ENCODE data around the gene SIGLEC8.
"Not testable (repeated sequence)": the region's sequence is repeated elsewhere in the genome, so short reads cannot be mapped to it uniquely, and the experiment has no call there.

Gene SIGLEC8

DNA sequence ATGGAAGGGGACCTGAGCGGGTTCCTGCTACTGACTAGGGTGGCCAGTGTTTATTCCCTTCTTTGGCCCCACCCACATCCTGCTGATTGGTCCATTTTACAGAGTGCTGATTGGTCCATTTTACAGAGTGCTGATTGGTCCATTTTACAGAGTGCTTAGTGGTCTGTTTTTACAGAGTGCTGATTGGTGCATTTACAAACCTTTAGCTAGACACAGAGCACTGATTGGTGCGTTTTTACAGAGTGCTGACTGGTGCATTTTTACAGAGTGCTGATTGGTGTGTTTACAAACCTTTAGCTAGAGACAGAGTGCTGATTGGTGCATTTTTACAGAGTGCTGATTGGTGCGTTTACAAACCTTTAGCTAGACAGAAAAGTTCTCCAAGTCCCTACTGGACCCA is 10.7 kb downstream of the SIGLEC8 start:
- H2AFZ ChIP-seq (ENCODE audit: low read length); H3K14ac ChIP-seq (ENCODE audit: low read length); H3K9me3 ChIP-seq (replicated peaks in 1 of 2; ENCODE audit: control insufficient read depth in 2 of 2, insufficient read depth in 1 of 2, low read depth in 1 of 2, low read length in 2 of 2); H3K79me1 ChIP-seq (ENCODE audit: low read depth, low read length); H2BK5ac ChIP-seq (ENCODE audit: low read length); H3K18ac ChIP-seq (ENCODE audit: low read length); H3K9ac ChIP-seq (ENCODE audit: low read depth, low read length, poor library complexity); H3K4me2 ChIP-seq (ENCODE audit: insufficient read depth, low read length, poor library complexity, severe bottlenecking); H2BK15ac ChIP-seq (ENCODE audit: low read length); H4K8ac ChIP-seq (ENCODE audit: low read depth, low read length); H3K23ac ChIP-seq (ENCODE audit: low read depth, low read length, poor library complexity); H2BK12ac ChIP-seq (ENCODE audit: low read length); H2AK5ac ChIP-seq (ENCODE audit: low read depth, low read length); H3K4me3 ChIP-seq (ENCODE audit: low read length in 2 of 2); H3K4ac ChIP-seq (ENCODE audit: low read length); H2BK120ac ChIP-seq (ENCODE audit: low read depth, low read length); H3K36me3 ChIP-seq (replicated peaks in 1 of 2; ENCODE audit: control insufficient read depth in 2 of 2, insufficient read depth in 2 of 2, low read length in 2 of 2); H3K27me3 ChIP-seq (ENCODE audit: control insufficient read depth in 3 of 3, insufficient read depth in 3 of 3, low read depth in 1 of 3, low read length in 3 of 3); DNase-seq (ENCODE audit: low spot score); H4K91ac ChIP-seq (ENCODE audit: low read depth, low read length, poor library complexity); H3K27ac ChIP-seq (replicated peaks; ENCODE audit: low read length); H3K4me1 ChIP-seq (ENCODE audit: control insufficient read depth in 2 of 2, insufficient read depth in 1 of 2, low read depth in 1 of 2, low read length in 2 of 2): not testable (repeated sequence)
- WGBS, 2 donors (ENCODE audit: extremely low coverage in 2 of 2, insufficient read length in 2 of 2, insufficient replicate concordance in 1 of 2) = no CpG with 5 or more reads among the region's 3 CpGs

DNA sequence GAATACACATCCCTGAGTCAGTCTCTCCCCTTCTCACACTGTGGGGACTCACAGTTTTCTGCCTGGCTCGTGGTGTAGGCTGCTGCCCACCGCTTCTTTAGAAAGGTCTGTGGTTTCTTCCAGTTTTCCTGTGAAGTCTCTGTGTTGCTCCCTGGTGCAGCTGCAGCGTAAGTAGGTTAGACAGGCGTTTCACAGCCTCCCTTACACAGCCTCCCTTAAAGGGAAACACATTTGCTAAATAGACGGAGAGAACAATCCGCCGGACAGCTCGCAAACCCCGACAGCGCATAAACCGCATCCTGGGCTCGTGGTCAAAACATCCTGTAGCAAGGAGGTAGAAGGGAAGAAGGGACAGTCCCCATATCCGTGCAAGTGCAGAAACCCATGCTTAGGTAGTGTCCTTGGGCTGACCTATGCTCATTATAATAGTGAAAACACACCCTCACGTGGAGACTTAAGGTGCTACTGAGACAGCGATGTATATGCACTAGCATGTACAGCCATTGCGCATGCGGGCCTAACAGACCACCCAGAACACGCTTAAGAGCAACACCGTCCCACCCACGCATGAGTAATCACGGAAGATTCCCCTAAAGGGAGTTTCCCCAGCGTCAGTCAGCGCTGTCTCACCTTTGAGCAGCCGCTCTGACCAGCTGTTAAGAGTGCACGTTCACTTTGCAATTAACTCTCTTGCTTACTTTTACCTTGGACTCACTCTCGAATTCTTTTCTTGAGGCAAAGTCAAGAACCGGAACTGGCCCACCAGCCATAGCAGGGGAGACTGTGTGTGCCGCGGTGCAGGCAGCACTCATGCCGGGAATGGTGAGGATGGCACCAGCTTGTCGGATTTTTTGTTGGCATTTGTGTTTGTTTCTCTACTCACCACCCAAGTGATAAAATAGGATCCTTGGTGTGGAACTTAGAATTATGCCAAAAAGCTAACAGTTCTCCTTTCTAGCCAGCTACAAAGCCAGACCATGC is 16.6 kb downstream of the SIGLEC8 start:
- Histone ChIP-seq H3K4me1 (ENCODE audit: control insufficient read depth in 2 of 2, insufficient read depth in 1 of 2, low read depth in 1 of 2, low read length in 2 of 2) (no peaks in the 10 kb centered on the region), H3K36me3 (replicated peaks in 1 of 2; ENCODE audit: control insufficient read depth in 2 of 2, insufficient read depth in 2 of 2, low read length in 2 of 2) (no peaks in the 10 kb centered on the region), H3K4ac (ENCODE audit: low read length) (no peak overlapping the region), H2BK12ac (ENCODE audit: low read length) (no peak overlapping the region), H3K79me1 (ENCODE audit: low read depth, low read length) (no peaks in the 10 kb centered on the region), H2AFZ (ENCODE audit: low read length) (no peak overlapping the region), H3K18ac (ENCODE audit: low read length) (no peak overlapping the region), H3K9me3 (replicated peaks in 1 of 2; ENCODE audit: control insufficient read depth in 2 of 2, insufficient read depth in 1 of 2, low read depth in 1 of 2, low read length in 2 of 2) (peaks cover 0 to 3% of the 10 kb centered on the region in 2 donors), H2BK5ac (ENCODE audit: low read length) (no peak overlapping the region), H2BK120ac (ENCODE audit: low read depth, low read length) (no peak overlapping the region), H3K4me2 (ENCODE audit: insufficient read depth, low read length, poor library complexity, severe bottlenecking) (no peak overlapping the region), H3K27ac (replicated peaks; ENCODE audit: low read length) (no peak overlapping the region), H3K9ac (ENCODE audit: low read depth, low read length, poor library complexity) (no peak overlapping the region), H3K14ac (ENCODE audit: low read length) (no peak overlapping the region), H3K23ac (ENCODE audit: low read depth, low read length, poor library complexity) (no peak overlapping the region), H2BK15ac (ENCODE audit: low read length) (no peak overlapping the region), H4K91ac (ENCODE audit: low read depth, low read length, poor library complexity) (no peak overlapping the region), H4K8ac (ENCODE audit: low read depth, low read length) (no peak overlapping the region), H2AK5ac (ENCODE audit: low read depth, low read length) (no peak overlapping the region), H3K27me3 (ENCODE audit: control insufficient read depth in 3 of 3, insufficient read depth in 3 of 3, low read depth in 1 of 3, low read length in 3 of 3) (peaks cover 0 to 24% (median 2%) of the 10 kb centered on the region in 3 experiments), H3K4me3 (ENCODE audit: low read length in 2 of 2) (no peak overlapping the region)
- WGBS, 2 donors (ENCODE audit: extremely low coverage in 2 of 2, insufficient read length in 2 of 2, insufficient replicate concordance in 1 of 2) = no CpG with 5 or more reads among the region's 31 CpGs
- no peak for DNase-seq (ENCODE audit: low spot score)

DNA sequence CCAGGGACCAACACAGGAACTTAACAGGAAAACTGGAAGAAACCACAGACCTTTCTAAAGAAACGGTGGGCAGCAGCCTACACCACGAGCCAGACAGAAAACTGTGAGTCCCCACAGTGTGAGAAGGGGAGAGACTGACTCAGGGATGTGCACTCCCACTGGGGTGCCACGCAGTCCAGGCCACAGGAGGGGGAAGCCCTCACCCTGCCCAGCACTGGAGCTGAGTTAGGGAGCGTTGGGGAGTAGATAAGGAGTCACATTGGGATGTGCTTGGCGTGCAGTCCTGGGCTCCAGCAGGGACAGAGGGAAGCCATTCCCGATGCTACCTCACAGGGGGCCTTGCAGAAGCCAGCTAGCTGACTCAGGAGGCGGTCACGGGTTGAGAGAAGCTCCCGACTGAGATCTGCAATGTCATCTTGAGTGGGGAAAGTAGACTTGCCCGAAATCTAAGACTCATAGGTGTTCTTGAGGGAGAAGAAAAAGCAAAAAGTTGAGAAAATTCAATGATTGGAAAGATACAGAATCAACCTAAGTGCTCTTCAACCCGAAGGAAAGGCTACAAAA is 17.3 kb downstream of the SIGLEC8 start:
- Histone ChIP-seq H2BK120ac (ENCODE audit: low read depth, low read length) (no peak overlapping the region), H4K8ac (ENCODE audit: low read depth, low read length) (no peak overlapping the region), H2BK12ac (ENCODE audit: low read length) (no peak overlapping the region), H3K27me3 (ENCODE audit: control insufficient read depth in 3 of 3, insufficient read depth in 3 of 3, low read depth in 1 of 3, low read length in 3 of 3) (peaks cover 0 to 27% (median 2%) of the 10 kb centered on the region in 3 experiments), H3K9me3 (replicated peaks in 1 of 2; ENCODE audit: control insufficient read depth in 2 of 2, insufficient read depth in 1 of 2, low read depth in 1 of 2, low read length in 2 of 2) (peaks cover 0 to 1% of the 10 kb centered on the region in 2 donors), H3K27ac (replicated peaks; ENCODE audit: low read length) (no peak overlapping the region), H2BK15ac (ENCODE audit: low read length) (no peak overlapping the region), H2AFZ (ENCODE audit: low read length) (no peak overlapping the region), H3K18ac (ENCODE audit: low read length) (no peak overlapping the region), H3K14ac (ENCODE audit: low read length) (no peak overlapping the region), H3K23ac (ENCODE audit: low read depth, low read length, poor library complexity) (peak overlapping the region; percentile 77), H3K4me1 (ENCODE audit: control insufficient read depth in 2 of 2, insufficient read depth in 1 of 2, low read depth in 1 of 2, low read length in 2 of 2) (no peaks in the 10 kb centered on the region), H3K79me1 (ENCODE audit: low read depth, low read length) (no peaks in the 10 kb centered on the region), H3K36me3 (replicated peaks in 1 of 2; ENCODE audit: control insufficient read depth in 2 of 2, insufficient read depth in 2 of 2, low read length in 2 of 2) (no peaks in the 10 kb centered on the region), H4K91ac (ENCODE audit: low read depth, low read length, poor library complexity) (no peak overlapping the region), H3K4ac (ENCODE audit: low read length) (no peak overlapping the region), H2BK5ac (ENCODE audit: low read length) (no peak overlapping the region), H2AK5ac (ENCODE audit: low read depth, low read length) (peak overlapping the region; percentile 73), H3K4me2 (ENCODE audit: insufficient read depth, low read length, poor library complexity, severe bottlenecking) (no peak overlapping the region), H3K4me3 (ENCODE audit: low read length in 2 of 2) (no peak overlapping the region), H3K9ac (ENCODE audit: low read depth, low read length, poor library complexity) (no peak overlapping the region)
- no peak for DNase-seq (ENCODE audit: low spot score)
- WGBS, 2 donors (ENCODE audit: extremely low coverage in 2 of 2, insufficient read length in 2 of 2, insufficient replicate concordance in 1 of 2) = no CpG with 5 or more reads among the region's 11 CpGs

DNA sequence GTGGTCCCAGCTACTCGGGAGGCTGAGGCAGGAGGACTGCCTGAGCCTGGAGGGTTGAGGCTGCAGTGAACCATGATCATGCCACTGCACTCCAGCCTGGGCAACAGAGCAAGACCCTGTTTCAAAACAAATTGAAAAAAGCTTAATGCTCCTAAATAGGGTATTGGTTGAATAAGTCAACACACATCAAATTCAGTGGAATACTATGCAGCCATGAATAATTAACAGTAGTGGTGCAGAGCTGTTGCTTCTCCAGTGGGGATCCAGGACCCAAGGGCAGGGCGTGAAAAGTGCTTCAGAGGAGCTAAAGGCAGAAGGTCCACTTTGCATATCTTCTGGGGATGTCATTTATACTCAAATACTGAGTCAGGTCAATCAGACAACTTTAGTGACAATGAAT is 18.2 kb downstream of the SIGLEC8 start:
- WGBS, 2 donors (ENCODE audit: extremely low coverage in 2 of 2, insufficient read length in 2 of 2, insufficient replicate concordance in 1 of 2) = no CpG with 5 or more reads among the region's 2 CpGs

More for the DNA sequence above, 18.2 kb downstream of the SIGLEC8 start:
- Histone ChIP-seq H2AK5ac (ENCODE audit: low read depth, low read length) (no peak overlapping the region), H2BK120ac (ENCODE audit: low read depth, low read length) (no peak overlapping the region), H2AFZ (ENCODE audit: low read length) (no peak overlapping the region), H3K79me1 (ENCODE audit: low read depth, low read length) (no peaks in the 10 kb centered on the region), H2BK5ac (ENCODE audit: low read length) (no peak overlapping the region), H3K4me3 (ENCODE audit: low read length in 2 of 2) (no peak overlapping the region), H3K27ac (replicated peaks; ENCODE audit: low read length) (no peak overlapping the region), H3K36me3 (replicated peaks in 1 of 2; ENCODE audit: control insufficient read depth in 2 of 2, insufficient read depth in 2 of 2, low read length in 2 of 2) (no peaks in the 10 kb centered on the region), H3K9ac (ENCODE audit: low read depth, low read length, poor library complexity) (no peak overlapping the region), H3K27me3 (ENCODE audit: control insufficient read depth in 3 of 3, insufficient read depth in 3 of 3, low read depth in 1 of 3, low read length in 3 of 3) (peaks cover 0 to 25% (median 2%) of the 10 kb centered on the region in 3 experiments), H3K4me2 (ENCODE audit: insufficient read depth, low read length, poor library complexity, severe bottlenecking) (no peak overlapping the region), H4K8ac (ENCODE audit: low read depth, low read length) (no peak overlapping the region), H2BK15ac (ENCODE audit: low read length) (no peak overlapping the region), H4K91ac (ENCODE audit: low read depth, low read length, poor library complexity) (no peak overlapping the region), H3K14ac (ENCODE audit: low read length) (no peak overlapping the region), H3K9me3 (replicated peaks in 1 of 2; ENCODE audit: control insufficient read depth in 2 of 2, insufficient read depth in 1 of 2, low read depth in 1 of 2, low read length in 2 of 2) (no peaks in the 10 kb centered on the region), H3K23ac (ENCODE audit: low read depth, low read length, poor library complexity) (no peak overlapping the region), H3K4ac (ENCODE audit: low read length) (no peak overlapping the region), H2BK12ac (ENCODE audit: low read length) (no peak overlapping the region), H3K4me1 (ENCODE audit: control insufficient read depth in 2 of 2, insufficient read depth in 1 of 2, low read depth in 1 of 2, low read length in 2 of 2) (no peaks in the 10 kb centered on the region), H3K18ac (ENCODE audit: low read length) (no peak overlapping the region)
- no peak for DNase-seq (ENCODE audit: low spot score)
